HG03439 (cell line): ENCODE data around the gene DNMT3L.

Source experiments
- ATAC-seq: cut with Tn5 transposase; IDR thresholded peaks from one replicate; pipeline ENCODE4 v1.9.1; 2021; ENCODE audit warnings: mild to moderate bottlenecking, moderate library complexity; ENCODE audit not compliant: unreplicated experiment

DNMT3L gene

DNA sequence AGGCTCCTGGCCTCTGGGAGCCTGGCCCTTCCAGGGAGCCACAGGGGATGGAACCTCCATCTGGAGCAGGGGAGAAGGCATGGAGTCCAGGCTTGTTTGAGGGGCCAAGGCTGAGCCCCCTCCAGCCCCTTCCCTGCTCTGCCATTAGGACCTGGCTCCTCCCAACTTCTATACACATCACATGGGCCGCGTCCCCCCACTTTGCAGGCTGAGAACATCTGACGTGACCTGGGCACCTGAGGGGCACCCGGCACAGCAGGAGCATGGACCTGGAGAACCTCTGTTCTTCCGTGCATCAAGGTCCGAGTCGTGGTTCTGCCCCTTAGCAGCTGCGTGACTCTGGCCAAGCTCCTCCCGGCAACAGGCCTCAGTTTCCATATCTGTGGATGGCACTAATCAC lies 20.1 kb upstream of the DNMT3L start:
- ATAC-seq: no peak

GRCh38 chr21:44279354-44280260 lies 17.9 kb upstream of the DNMT3L start:
- no peak for ATAC-seq

DNA sequence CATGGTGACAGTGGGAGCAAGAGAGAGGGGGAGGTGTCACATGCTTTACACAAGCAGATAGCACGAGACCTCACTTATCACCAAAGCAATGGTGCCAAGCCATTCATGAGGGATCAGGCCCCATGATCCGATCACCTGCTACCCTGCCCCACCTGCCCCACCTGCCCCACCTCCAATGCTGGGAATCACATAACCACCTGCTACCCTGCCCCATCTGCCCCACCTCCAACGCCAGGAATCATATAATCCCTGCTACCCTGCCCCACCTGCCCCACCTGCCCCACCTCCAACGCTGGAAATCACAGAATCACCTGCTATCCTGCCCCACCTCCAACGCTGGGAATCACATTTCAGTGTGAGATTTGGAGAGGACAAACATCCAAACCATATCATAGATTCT lies 13.3 kb upstream of the DNMT3L start:
- no peak for ATAC-seq

GRCh38 chr21:44273046-44273445 lies 11.3 kb upstream of the DNMT3L start:
- ATAC-seq: no peak

GRCh38 chr21:44272284-44272858 lies 10.7 kb upstream of the DNMT3L start:
- ATAC-seq: no peak

DNA sequence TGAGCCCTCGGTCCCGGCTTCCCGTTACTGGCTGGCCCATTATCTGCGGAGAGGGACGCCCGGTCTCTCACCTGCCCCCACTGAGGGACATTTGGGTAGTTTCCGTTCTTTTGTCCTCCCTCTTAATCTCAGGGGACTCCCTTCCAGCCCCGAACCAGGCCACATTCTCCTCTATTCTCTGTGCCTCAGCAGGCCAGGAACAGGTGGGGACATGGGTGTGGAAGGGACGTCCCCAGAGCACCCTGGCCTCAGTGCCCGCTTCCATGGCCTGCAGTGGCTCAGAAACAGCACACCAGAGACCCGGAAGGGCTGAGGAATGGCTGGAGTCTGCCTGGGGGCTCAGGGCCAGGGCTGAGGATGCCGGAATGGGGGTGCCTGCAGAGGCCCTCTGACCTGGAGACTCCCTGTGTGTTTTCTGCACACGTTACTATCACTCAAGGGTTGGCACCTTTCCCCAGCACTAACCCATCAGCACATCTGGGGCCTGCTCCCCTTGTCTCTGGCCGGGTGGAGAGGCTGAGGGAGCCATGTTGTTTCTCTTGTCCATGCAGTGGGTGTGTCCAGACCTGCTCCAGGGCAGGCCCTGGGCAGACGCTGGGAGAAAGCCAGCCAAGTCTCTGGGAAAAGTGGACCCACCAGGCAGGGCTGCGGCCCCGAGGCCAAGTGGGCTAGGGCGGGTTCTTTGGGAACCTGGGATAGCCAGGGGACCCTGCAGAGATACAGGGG lies 10.0 kb upstream of the DNMT3L start:
- ATAC-seq: no peak

GRCh38 chr21:44269090-44269489 lies 7.4 kb upstream of the DNMT3L start:
- no peak for ATAC-seq

DNA sequence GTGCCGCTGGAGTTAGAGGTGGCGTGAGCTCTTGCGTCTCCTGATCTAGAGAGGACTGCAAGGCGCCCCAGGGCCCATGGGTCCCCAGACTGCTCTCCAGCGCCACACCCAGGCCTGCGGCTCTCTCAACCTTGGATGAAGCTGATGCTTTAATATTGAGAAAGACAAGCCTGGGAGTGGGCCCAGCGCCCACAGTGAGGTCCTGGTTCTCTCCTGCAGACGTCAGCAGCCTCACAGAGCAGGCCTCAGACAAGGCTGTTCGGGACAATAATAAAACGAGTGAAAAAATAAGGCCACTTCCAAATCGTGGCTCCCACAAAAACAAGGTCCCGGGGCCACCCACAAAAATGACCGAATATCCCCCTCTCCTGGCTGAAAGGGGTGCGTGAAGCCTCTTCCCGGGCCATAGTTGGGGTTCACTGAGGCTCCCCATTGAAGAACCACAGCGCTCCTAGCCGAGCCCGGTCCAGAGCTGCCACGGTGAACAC lies 6.0 kb upstream of the DNMT3L start:
- ATAC-seq: no peak

DNA sequence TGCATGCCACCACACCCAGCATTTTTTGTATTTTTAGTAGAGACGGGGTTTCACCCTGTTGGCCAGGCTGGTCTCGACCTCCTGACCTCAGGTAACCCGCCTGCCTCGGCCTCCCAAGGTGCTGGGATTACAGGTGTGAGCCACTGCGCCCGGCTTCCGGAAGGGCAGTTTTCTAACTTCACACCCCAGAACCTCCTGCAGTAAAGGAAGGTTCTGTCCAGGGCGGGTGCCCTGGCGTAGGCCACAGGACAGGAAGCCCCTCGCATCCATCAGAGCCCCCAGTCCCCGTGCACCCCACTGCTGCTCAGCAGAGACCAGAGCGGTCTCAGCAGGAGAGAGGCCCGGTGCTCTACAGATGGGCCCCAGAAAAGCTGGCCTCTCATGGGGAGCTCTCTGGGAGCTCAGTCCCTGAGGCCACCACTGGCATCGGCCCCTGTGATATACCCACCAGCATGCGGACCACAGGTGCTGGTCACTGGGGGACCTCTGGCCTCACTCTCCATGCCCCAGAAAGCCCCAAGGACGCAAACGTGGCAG lies 4.1 kb upstream of the DNMT3L start:
- ATAC-seq: no peak

DNA sequence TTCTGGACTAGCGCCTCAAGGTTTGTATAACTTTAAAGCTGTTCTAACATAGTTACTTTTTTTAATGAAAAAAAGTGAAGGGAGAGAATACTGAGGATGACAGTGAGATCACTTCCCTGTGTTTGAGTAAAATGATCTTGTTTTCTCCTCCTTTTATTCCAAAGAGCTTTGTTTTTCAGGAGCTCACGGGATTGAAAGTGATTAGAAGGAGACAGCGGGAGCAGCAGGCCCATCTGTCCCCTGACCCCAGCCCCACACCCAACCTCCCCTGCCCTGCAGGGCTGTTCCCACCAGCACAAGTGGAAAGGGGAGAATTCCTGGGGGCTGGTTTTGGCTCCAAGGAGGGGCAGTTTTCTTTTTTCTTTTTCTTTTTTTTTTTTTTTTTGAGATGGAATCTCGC lies 2.1 kb upstream of the DNMT3L start:
- ATAC-seq: no peak

DNA sequence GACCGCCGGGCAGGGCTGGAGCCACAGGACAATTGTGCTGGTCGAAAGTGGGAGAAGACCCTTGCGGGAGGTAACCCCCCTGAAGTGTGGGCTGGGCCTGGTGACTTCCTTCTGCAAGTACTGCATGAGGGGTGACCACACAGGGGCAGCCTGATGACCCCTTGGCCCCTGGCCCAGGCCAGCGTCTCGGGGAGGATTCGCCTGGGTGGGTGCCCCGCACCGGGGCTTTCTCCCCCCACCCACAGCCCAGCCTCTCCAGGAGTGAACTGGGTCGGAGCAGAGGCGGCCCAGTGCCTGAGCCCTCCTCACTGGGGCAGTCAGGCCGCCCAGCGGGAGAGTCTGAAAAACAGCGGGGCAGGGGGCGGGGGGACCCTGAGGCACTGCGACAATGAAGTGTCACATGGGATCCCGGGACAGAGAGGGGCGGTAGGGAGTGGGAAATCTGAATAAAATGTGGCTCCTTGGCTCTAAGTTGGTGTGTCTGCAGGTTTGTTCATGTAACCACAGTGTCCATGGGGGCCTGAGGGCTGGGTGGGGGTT lies 1.6 kb upstream of the DNMT3L start:
- ATAC-seq: no peak

DNA sequence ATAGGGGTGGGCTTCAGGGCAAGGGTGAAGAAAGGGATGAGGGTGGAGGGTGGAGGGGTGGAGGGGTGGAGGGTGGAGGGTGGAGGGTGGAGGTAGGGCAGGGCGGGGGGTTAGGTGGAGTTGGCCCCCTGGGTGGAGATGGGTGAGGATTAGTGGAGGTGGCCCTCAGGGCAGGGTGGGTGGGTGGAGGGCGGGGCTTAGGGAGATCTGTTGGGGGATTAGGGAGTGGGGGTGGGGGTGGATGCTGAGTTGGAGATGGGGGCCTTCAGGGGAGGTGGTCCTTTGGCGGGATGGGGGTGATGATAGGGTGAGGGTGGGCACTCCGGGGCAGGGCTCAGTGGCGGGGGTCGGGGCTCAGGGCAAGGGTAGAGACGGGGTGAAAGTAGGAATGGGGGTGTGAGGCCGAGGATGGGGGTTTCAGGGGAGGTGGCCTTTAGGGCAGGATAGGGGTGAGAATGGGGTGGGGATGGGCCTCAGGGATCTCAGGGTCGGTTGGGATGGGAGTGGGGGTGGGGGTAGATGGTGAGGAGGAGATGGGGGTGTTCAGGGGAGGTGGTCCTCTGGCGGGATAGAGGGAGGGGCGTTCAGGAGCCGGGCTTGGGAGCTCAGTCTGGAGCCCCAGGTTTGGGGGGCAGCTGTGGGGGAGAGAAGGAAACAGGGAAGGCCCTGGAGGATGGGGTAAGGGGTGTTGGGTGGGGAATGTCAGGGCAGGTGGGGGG lies 800 bp upstream of the DNMT3L start:
- ATAC-seq: no peak

DNA sequence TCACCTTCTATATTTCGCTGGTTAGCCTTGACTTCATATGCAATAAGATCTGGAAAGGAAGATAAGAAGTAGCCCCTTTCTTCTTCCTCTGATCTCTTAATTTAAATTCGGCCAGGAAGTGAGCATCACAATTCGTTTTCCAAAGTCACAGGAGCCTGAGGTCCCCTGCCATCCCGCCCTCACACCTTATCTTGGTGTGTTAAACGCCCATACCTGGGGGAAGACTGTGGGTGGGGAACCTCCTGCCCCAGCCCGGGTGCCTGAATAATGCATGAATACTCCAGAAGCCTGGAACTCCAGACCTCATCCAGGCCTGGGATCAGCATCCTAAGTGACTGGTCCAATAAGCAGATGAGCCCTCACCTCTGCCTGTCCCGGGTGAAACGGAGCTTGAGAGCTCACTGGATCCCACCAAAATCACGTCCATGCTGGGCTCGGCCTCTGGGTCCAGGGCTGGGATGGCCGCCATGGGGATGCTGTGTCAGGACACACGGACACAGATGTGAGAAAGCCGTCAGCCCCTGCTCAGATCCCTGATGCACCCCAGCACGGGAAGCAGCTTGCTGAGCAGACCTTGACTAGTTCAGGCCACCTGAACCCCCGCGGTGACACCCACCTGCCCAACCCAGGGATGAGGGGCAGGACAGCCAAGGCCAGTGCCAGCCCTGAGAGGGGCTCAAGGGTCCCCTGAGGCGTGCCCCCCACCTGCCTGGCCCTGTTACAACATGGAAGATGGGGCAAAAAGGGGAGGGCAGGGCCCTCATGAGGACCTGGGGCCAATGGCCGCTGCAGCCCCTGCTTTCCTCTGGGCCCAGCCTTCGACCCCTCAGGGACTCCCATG lies 686 bp downstream of the DNMT3L start:
- ATAC-seq: no peak

GRCh38 chr21:44260066-44260465 lies 1.6 kb downstream of the DNMT3L start:
- ATAC-seq: no peak

GRCh38 chr21:44259082-44259705 lies 2.5 kb downstream of the DNMT3L start:
- no peak for ATAC-seq

DNA sequence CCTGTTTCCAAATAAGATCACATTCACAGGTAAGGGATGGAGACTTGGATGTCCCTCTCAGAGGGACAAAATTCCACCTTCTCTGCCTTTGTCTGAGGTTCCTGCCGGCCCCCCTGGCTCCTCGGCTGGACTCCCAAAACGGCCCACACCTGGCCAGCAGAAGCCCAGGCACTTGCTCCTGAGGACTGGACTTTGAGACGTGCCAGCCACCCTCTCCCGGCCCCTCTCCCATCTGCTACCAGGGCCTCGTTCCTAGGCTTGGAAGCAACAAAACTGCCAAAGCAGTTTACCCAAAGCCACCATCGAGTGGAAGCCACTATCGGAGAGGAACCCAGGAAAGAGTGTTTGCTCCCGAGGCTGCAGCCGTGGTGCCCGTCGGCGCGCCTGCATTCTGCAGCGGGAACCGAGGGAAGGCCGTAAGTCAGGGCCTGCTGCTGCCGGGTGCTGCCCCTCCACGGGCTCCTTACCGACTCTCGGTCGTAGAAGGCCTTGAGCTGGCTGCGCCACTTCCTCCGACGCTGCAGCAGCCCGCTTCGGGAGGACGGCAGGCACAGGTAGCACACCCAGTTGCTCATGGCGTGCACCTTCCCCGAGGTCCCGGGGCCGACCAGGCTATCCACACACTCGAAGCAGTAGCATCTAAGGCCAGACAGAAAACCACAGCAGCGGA lies 3.5 kb downstream of the DNMT3L start:
- no peak for ATAC-seq

DNA sequence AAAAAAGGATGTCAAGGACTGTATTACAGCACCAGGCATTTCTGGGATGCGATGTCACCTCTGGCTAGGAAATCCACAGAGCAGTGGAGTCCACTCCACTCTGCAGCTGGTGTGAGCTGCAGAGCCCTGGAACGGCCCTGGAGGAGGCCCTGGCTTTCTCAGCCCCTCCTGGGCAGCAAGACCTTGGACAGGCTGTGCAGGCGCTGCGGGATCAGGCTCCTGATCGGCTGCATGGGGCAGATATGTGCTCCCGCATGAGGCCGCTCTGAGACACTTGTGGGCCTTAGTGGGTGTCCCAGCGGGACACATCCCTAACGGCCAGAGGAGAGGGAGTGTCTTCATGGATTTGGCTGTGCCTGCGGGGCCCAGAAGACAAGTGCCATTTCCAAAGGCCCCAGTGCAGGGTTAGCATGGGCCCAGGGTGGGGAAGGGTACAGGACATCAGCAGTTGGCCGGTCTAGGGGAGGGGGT lies 6.2 kb downstream of the DNMT3L start:
- no peak for ATAC-seq
